Ramos (cell line): ENCODE measurements around the gene DMRTB1.

Experiments used
- in situ Hi-C: fragments of 300-500 bp; cut with MboI; formaldehyde crosslinking; loops from one replicate; pipeline ENCODE4 v1.14.3; 2022; ENCODE audit warnings: low sequenced_read_pairs; ENCODE audit not compliant: unreplicated experiment

DMRTB1 gene

GRCh38 chr1:53506355-53507050 is 47.3 kb downstream of the DMRTB1 start:
- in situ Hi-C loops = no loop called here

- in situ Hi-C loops = no loop called here
These were observed 48.1 kb downstream of the DMRTB1 start for GRCh38 chr1:53507116-53507820.

GRCh38 chr1:53508056-53508990 is 49.1 kb downstream of the DMRTB1 start:
- in situ Hi-C loops = no loop called here

GRCh38 chr1:53508991-53509666 is 49.9 kb downstream of the DMRTB1 start:
- in situ Hi-C loops = no loop called here

- in situ Hi-C loops = no loop called here
These were observed 50.6 kb downstream of the DMRTB1 start for GRCh38 chr1:53509775-53510174.

- in situ Hi-C loops = no loop called here
These were observed 51.0 kb downstream of the DMRTB1 start for GRCh38 chr1:53510215-53510614.

GRCh38 chr1:53511323-53511932 is 52.2 kb downstream of the DMRTB1 start:
- in situ Hi-C loops = no loop called here

GRCh38 chr1:53511933-53512806 is 53.0 kb downstream of the DMRTB1 start:
- in situ Hi-C loops = no loop called here

- in situ Hi-C loops = no loop called here
These were observed 53.9 kb downstream of the DMRTB1 start for GRCh38 chr1:53512807-53513755.

GRCh38 chr1:53513846-53514245 is 54.6 kb downstream of the DMRTB1 start:
- in situ Hi-C loops = no loop called here

- in situ Hi-C loops = no loop called here
These were observed 55.2 kb downstream of the DMRTB1 start for GRCh38 chr1:53514436-53514835.

- in situ Hi-C loops = no loop called here
These were observed 57.0 kb downstream of the DMRTB1 start for GRCh38 chr1:53516181-53516580.
